Upper lobe of right lung (tissue), 1 donor: ENCODE results near the gene MPRIP. TPM values are rescaled to one million over a fixed set of nuclear protein-coding genes. Genes with fewer than 3 reads are reported as not detected.

Source experiments
- ATAC-seq: fragments of 200-7000 bp; cut with Tn5 transposase; one replicate; pipeline ENCODE4 v1.9.1; 2020; ENCODE audit warnings: mild to moderate bottlenecking, moderate library complexity
- DNase-seq: peaks from one replicate; pipeline ENCODE4 v3.0.0-alpha.2; 2020
- H3K27ac ChIP-seq: fragments of 200-600 bp; one replicate; pipeline ENCODE4 v1.8.0; 2022
- H3K27me3 ChIP-seq: fragments of 200-600 bp; one replicate; pipeline ENCODE4 v1.8.0; 2022; ENCODE audit warnings: mild to moderate bottlenecking
- H3K36me3 ChIP-seq: fragments of 200-600 bp; one replicate; pipeline ENCODE4 v1.8.0; 2022
- H3K4me1 ChIP-seq: fragments of 200-600 bp; one replicate; pipeline ENCODE4 v1.8.0; 2022
- H3K4me3 ChIP-seq: fragments of 200-600 bp; one replicate; pipeline ENCODE4 v1.8.0; 2022; ENCODE audit warnings: mild to moderate bottlenecking
- H3K9me3 ChIP-seq: fragments of 200-600 bp; one replicate; pipeline ENCODE4 v1.8.0; 2022
- intact Hi-C: fragments of 100-400 bp; cut with DNase I; formaldehyde crosslinking; loops from one replicate; pipeline ENCODE4 v1.11.0; 2022
- total RNA-seq: library from RNA; stranded (reverse); fragmentation: NEBNext Ultra II Directional; extraction: Animal tissue kit (Norgen Biotek cat#: 25700); gene quantifications from one replicate; pipeline ENCODE4 v1.2.1, GENCODE V29; 2021
- TF ChIP-seq, protein P1 (sequence below): fragments of 200-600 bp; IDR thresholded peaks from one replicate; pipeline ENCODE4 v1.8.0; 2022; ENCODE audit warnings: antibody characterized with exemption
- donor health status: DM: no; HTN: yes; CAD: no; lungs with severe emphysema.

The MPRIP gene
- total RNA-seq, 1 donor from 2014 or later: 333 TPM

DNA sequence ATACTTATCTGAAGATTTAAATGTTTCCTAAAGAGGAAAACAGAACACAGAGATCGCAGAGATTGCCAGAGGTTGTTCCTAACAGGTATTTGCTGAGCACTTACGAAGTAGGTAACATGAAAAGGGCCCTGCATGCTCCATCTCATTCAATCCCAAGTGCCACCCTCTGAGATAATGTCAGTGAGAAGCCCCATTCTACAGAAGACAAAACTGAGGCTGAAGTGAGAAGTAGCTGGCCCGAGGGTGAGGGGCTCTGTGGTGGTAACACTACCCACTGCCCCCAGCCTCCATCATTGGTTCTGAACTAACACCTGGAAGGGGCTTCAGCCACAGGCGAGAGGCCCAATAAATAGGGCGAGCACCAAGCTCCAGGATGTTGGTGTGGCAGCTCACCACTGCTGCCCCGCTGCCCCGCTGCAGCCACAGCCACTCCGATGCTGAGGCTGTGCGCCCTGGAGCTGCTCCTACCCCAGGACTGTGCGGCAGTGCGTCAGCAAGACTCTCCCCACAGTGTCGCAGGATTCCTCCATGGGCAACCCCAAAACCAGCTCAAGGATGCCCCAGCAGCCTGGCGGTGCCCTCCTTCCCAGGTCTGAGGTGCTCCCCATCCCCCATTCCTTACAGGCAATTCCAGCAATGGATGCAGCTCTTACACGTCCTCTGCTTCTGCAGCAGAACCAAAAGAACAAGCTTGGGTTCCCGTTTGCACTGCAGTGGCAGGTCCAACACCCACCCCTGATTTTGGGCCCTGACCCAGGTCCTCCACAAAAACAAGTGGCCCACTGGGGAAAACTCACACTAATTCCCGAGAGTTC lies 184.4 kb downstream of the MPRIP start:
- no peak overlapping the region for H3K27ac ChIP-seq
- H3K4me3 ChIP-seq: no peak overlapping the region
- H3K4me1 ChIP-seq: no peaks in the 10 kb centered on the region
- H3K36me3 ChIP-seq: peaks cover 100% of the 10 kb centered on the region
- DNase-seq (no peak), ATAC-seq (no peak)
- intact Hi-C loops: no loop called here
- H3K27me3 ChIP-seq: no peaks in the 10 kb centered on the region
- H3K9me3 ChIP-seq: no peaks in the 10 kb centered on the region
- TF ChIP-seq, protein P1, sequence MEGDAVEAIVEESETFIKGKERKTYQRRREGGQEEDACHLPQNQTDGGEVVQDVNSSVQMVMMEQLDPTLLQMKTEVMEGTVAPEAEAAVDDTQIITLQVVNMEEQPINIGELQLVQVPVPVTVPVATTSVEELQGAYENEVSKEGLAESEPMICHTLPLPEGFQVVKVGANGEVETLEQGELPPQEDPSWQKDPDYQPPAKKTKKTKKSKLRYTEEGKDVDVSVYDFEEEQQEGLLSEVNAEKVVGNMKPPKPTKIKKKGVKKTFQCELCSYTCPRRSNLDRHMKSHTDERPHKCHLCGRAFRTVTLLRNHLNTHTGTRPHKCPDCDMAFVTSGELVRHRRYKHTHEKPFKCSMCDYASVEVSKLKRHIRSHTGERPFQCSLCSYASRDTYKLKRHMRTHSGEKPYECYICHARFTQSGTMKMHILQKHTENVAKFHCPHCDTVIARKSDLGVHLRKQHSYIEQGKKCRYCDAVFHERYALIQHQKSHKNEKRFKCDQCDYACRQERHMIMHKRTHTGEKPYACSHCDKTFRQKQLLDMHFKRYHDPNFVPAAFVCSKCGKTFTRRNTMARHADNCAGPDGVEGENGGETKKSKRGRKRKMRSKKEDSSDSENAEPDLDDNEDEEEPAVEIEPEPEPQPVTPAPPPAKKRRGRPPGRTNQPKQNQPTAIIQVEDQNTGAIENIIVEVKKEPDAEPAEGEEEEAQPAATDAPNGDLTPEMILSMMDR: no peak

DNA sequence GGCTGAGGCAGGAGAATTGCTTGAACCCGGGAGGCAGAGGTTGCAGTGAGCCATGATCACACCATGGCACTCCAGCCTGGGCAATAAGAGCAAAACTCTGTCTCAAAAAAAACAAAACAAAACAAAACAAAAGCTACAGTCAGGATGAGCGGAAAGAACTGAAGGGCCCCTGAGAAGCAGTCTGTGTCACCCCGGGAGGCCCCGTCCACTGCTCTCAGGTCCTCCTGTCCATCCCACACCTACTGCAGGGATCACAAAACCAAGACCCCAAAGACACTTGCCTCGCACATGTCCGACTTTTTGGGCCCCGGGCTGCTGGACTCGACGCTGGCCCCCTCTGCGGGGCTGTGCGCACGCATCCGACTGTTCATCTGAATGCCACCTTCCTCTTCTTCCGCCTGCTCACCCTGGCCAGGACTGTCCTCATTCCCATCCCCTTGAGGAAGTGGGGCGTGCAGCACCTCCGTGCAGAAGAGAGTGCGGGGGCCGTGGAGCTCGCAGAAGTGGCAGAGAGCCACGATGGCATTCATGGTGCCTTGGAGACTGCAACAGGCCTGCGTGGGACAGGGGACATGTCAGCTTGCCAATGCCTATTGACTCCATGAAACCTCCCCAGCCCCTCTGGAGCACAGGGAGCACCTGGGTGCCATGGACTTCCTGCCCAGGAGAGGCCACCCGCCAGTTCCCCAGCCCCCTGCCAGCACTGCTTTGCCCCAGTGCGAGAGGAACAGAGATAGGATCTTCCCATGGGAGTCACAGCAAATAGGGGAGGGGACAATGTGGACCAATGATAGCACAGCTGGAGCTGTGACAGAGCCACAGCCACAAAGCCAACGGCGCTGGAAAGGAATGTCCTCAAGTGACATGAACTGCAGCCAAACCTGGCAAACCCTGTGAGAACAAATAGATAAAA lies 185.6 kb downstream of the MPRIP start:
- Histone ChIP-seq H3K27me3 (no peaks in the 10 kb centered on the region), H3K36me3 (peaks cover 100% of the 10 kb centered on the region), H3K27ac (no peak overlapping the region), H3K4me1 (no peaks in the 10 kb centered on the region), H3K9me3 (no peaks in the 10 kb centered on the region), H3K4me3 (no peak overlapping the region)
- DNase-seq (no peak), ATAC-seq (peak; percentile 13)
- TF ChIP-seq, protein P1: no peak
- intact Hi-C loops: no loop called here

DNA sequence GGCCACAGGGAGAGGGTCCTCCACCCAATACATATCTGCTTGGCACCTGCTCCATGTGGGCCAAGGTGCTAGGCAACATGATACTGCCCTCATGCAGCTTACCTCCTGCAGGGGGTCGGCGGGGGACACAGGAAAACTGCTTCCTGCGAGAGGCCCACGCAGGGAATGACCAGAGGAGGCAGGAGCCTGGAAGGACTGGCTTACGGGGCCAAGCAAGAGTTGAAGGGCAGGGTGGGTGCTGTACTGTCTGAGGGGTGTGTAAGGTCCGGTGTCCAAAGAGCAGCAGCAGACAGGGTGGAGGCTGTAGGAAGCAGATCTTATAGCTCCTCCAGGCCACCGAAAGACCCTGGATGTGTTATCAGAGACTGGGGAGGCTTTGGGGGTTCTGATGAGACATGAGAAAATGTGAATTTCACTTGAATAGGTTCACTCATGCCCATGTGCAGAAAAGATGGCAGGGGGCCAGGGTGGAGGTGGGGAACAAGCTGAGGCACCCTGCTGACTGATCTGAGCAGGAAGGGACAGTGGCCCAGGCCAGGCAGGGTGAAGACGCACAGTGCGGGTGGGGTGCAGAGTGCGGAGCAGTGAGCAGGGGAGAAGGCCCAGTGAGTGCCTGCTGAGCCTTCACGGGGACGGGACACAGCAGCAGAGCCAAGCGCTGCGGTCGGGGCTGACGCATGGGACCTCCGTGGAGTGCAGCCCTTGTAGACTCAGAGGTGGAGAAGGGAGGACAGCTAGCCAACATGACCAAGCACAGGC lies 186.4 kb downstream of the MPRIP start:
- Histone ChIP-seq H3K9me3 (no peaks in the 10 kb centered on the region), H3K27me3 (no peaks in the 10 kb centered on the region), H3K27ac (no peak overlapping the region), H3K4me3 (no peak overlapping the region), H3K4me1 (no peaks in the 10 kb centered on the region), H3K36me3 (peaks cover 92% of the 10 kb centered on the region)
- intact Hi-C loops: no loop called here
- ATAC-seq: peak; percentile 5
- TF ChIP-seq, protein P1: no peak
- DNase-seq: no peak

DNA sequence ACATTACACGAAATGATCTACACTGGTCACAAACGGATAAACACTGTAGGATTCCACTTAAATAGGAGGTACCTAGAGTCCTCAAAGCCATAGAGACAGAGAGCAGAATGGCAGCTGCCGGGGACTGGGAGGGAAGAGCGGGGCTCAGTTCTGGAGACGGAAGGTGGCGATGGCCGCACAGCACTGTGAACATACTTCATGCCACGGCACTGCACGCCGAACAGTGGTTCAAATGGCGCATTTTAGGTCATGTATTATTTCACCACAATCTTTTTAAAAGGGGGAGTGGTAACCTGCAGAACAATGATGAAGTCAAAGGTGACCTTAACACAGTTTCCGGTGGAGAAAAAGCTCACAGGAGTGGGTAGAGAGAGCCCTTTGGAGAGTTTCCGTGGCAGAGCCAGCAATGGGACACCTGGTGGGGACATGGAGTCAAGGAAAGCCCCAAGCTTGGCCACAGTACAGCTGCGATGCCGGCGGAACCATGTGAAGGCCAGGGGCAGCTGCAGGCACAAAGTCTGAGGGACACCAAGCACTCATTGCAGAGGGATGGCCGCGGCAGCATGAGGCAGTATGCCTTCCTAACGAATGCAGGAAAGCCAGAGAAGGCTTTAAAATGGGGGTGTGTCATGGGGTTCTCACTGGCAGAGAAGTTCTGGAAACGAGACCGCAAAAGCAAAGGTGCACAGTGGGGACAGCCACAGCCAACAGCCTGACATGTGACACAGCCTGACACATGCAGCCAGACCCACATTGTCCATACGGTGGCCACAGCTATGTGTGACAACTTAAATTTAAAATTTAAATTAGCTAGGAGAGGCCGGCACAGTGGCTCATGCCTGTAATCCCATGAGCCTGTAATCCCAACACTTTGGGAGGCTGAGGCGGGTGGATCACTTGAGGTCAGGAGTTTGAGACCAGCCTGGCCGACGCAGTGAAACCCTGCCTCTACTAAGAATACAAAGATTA lies 187.4 kb downstream of the MPRIP start:
- TF ChIP-seq, protein P1: no peak
- H3K9me3 ChIP-seq: no peaks in the 10 kb centered on the region
- peaks cover 84% of the 10 kb centered on the region for H3K36me3 ChIP-seq
- no peak for ATAC-seq
- H3K27me3 ChIP-seq: no peaks in the 10 kb centered on the region
- H3K27ac ChIP-seq: no peak overlapping the region
- DNase-seq: no peak
- H3K4me3 ChIP-seq: no peak overlapping the region
- H3K4me1 ChIP-seq: peaks cover 9% of the 10 kb centered on the region
- intact Hi-C loops: no loop called here
